ENCODE data around the gene RHAG. TPM values are rescaled to one million over a fixed set of nuclear protein-coding genes. Genes with fewer than 3 reads are reported as not detected.

RHAG gene
- total and polyA plus RNA-seq, 2 of the 8 experiments (the other 6 are each of a cell fraction or from before 2014, with no cell fraction given): not detected

DNA sequence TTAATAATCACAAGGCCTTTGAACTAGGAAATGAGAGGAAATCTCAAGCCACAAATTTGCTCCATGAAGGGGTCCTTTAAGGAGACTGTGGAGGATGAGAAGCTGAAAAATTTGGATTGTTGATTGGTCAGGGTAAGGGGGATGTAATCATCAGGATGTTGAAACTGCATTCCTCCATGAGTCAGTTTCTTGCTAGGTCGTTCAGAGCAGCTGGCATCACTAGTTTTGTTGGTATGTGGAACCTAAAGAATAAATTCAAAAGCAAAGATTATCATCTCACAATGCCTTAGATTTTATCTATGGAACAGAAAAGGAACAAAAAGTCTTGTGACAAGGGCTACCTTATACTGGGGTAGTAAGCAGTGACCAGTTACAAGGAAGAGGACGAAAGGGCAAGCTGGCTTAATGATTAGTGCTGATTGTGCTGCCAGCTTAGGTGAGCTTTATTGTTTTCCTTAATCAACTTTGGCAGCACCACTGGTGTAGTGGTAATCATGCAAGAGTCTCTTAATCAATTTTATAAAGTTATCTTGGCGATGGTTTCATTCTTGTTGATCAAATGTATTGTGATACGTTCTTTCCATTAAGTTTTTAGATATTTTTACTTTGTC lies 40.1 kb upstream of the RHAG start:
- no peak overlapping the region for H3K9ac ChIP-seq (replicated peaks in 1 of 4; ENCODE audit: extremely low read depth in 1 of 4, low read depth in 3 of 4, low read length in 3 of 4)
- H3K27ac ChIP-seq (ENCODE audit: low read depth, low read length): no peak overlapping the region
- H3K4me3 ChIP-seq (ENCODE audit: extremely low read depth in 1 of 4, insufficient read depth in 2 of 4, low read depth in 3 of 4, low read length in 4 of 4): no peak overlapping the region
- H2AFZ ChIP-seq (ENCODE audit: low read length): peak overlapping the region; percentile 29; the same call in 1 of the 2 replicates
- no peak overlapping the region for H4K8ac ChIP-seq (ENCODE audit: extremely low read depth, insufficient read depth, low read length)
- H3K56ac ChIP-seq (replicated peaks; ENCODE audit: insufficient read length, low read depth, low read length): no peak overlapping the region
- no peaks in the 10 kb centered on the region for H3K9me3 ChIP-seq (ENCODE audit: insufficient read depth in 2 of 2, low read depth in 1 of 2, low read length in 1 of 2)
- POLR2A ChIA-PET (ENCODE audit: partially characterized antibody): interaction anchor here (0.5 kb wide), 1 partner anchor 1448 kb away, joined by 3 read pairs; no protein-coding TSS in a partner anchor
- H3K79me2 ChIP-seq (ENCODE audit: control insufficient read depth in 1 of 2, insufficient read depth in 2 of 2, low read length in 2 of 2): no peaks in the 10 kb centered on the region
- H3K4ac ChIP-seq (replicated peaks; ENCODE audit: insufficient read length, low read depth, low read length): no peak overlapping the region
- WGBS, 2 experiments (ENCODE audit: extremely low coverage in 1 of 2, insufficient coverage in 1 of 2, insufficient read length in 1 of 2, insufficient replicate concordance in 2 of 2, low coverage in 1 of 2, low lambda C conversion rate in 2 of 2, missing lambda C conversion rate in 1 of 2): 85% methylated on average over 4 of the region's 4 CpGs; no CpG with 5 or more reads in 1 of the 2 experiments
- H3K36me3 ChIP-seq (ENCODE audit: control insufficient read depth in 2 of 4, insufficient read depth in 4 of 4, low read length in 3 of 4): no peaks in the 10 kb centered on the region
- no peaks in the 10 kb centered on the region for H3K23me2 ChIP-seq (ENCODE audit: low read depth, low read length)
- no peak for FAIRE-seq
- no peak overlapping the region for H3K23ac ChIP-seq (ENCODE audit: insufficient read length)
- no peak overlapping the region for H2AK5ac ChIP-seq (ENCODE audit: low read depth, low read length)
- no peak overlapping the region for H2BK120ac ChIP-seq (replicated peaks; ENCODE audit: low read depth, low read length)
- H3K4me1 ChIP-seq (replicated peaks in 1 of 4; ENCODE audit: control insufficient read depth in 3 of 4, insufficient read depth in 4 of 4, low read length in 3 of 4): no peaks in the 10 kb centered on the region
- no peak overlapping the region for H3K14ac ChIP-seq (ENCODE audit: insufficient read length)
- CTCF ChIA-PET (ENCODE audit: partially characterized antibody): interaction anchor here (1.3 to 1.7 kb wide), 2 partner anchors 17 to 70 kb away, joined by 3 read pairs; no protein-coding TSS in a partner anchor
- peaks cover 0 to 2% (median 0%) of the 10 kb centered on the region in 4 experiments; a peak in 1 of 7 replicates for H3K27me3 ChIP-seq (replicated peaks in 1 of 4; ENCODE audit: control insufficient read depth in 3 of 4, extremely low read depth in 1 of 4, insufficient read depth in 3 of 4, low read length in 3 of 4)
- no peak overlapping the region for H2BK5ac ChIP-seq (ENCODE audit: low read depth, low read length)
- no peak overlapping the region for H4K5ac ChIP-seq (ENCODE audit: insufficient read length, low read depth, low read length)
- H4K20me1 ChIP-seq (replicated peaks in 1 of 2; ENCODE audit: control insufficient read depth in 1 of 2, insufficient read depth in 2 of 2, low read length in 2 of 2): no peaks in the 10 kb centered on the region
- no peaks in the 10 kb centered on the region for H3K79me1 ChIP-seq (ENCODE audit: low read depth, low read length)
- no peak overlapping the region for H4K91ac ChIP-seq (replicated peaks; ENCODE audit: insufficient read length, low read length)
- H3K4me2 ChIP-seq (ENCODE audit: insufficient read depth in 1 of 2, low read depth in 2 of 2, low read length in 2 of 2): no peak overlapping the region
- no peak overlapping the region for H2BK15ac ChIP-seq (ENCODE audit: low read length)
- H2BK20ac ChIP-seq (ENCODE audit: low read length): no peak overlapping the region
- no peak for DNase-seq (ENCODE audit: low read depth in 1 of 2, low spot score in 2 of 2)
- no peak overlapping the region for H2BK12ac ChIP-seq (ENCODE audit: low read depth, low read length)
- no peak overlapping the region for H3K18ac ChIP-seq (ENCODE audit: extremely low read depth, low read length)
- TF ChIP-seq USF2 (IDR thresholded peaks at IDR 0.05; ENCODE audit: low read length) (no peak), RXRA (IDR thresholded peaks at IDR 0.05; ENCODE audit: insufficient read depth, low read depth, low read length) (no peak), NRF1 (IDR thresholded peaks at IDR 0.05; ENCODE audit: low read depth, low read length) (no peak), SIN3A (conservative IDR thresholded peaks at IDR 0.05 in 1 of 2, IDR thresholded peaks at IDR 0.05 in 1 of 2; ENCODE audit: low read depth in 1 of 2, low read length in 2 of 2) (no peak), SP2 (IDR thresholded peaks at IDR 0.05; ENCODE audit: low read length) (no peak), TAF1 (IDR thresholded peaks at IDR 0.05; ENCODE audit: low read depth, low read length) (no peak), JUND (IDR thresholded peaks at IDR 0.05; ENCODE audit: low read length) (no peak), SAP30 (IDR thresholded peaks at IDR 0.05; ENCODE audit: insufficient read depth, insufficient replicate concordance, low read length) (no peak), CREB1 (IDR thresholded peaks at IDR 0.05) (no peak)
- TF ChIP-seq, protein P1, sequence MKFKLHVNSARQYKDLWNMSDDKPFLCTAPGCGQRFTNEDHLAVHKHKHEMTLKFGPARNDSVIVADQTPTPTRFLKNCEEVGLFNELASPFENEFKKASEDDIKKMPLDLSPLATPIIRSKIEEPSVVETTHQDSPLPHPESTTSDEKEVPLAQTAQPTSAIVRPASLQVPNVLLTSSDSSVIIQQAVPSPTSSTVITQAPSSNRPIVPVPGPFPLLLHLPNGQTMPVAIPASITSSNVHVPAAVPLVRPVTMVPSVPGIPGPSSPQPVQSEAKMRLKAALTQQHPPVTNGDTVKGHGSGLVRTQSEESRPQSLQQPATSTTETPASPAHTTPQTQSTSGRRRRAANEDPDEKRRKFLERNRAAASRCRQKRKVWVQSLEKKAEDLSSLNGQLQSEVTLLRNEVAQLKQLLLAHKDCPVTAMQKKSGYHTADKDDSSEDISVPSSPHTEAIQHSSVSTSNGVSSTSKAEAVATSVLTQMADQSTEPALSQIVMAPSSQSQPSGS (IDR thresholded peaks at IDR 0.05; ENCODE audit: low read length): no peak
